NCI-H345 treated with DMSO at 0.1 percent for 48 hours (cell line): ENCODE results near the gene SPHKAP.
"Not testable (repeated sequence)": the region's sequence is repeated elsewhere in the genome, so short reads cannot be mapped to it uniquely, and the experiment has no call there.

Source experiments
- DNase-seq: peaks from one replicate; lab custom pipeline; 2025; ENCODE audit not compliant: unreplicated experiment; lab: John Stamatoyannopoulos, UW

Gene SPHKAP

GRCh38 chr2:228040995-228041394 lies 140.5 kb downstream of the SPHKAP start:
- no peak for DNase-seq

- DNase-seq = peak; percentile 8
Measured at GRCh38 chr2:228039752-228040534, 141.5 kb downstream of the SPHKAP start.

GRCh38 chr2:228038967-228039366 lies 142.5 kb downstream of the SPHKAP start:
- DNase-seq = no peak

- DNase-seq = no peak
Measured at GRCh38 chr2:228037915-228038314, 143.6 kb downstream of the SPHKAP start.

GRCh38 chr2:228023619-228024018 lies 157.9 kb downstream of the SPHKAP start:
- no peak for DNase-seq

- no peak for DNase-seq
Measured at GRCh38 chr2:228018311-228018710, 163.2 kb downstream of the SPHKAP start.

- DNase-seq = no peak
Measured at GRCh38 chr2:228017784-228018183, 163.7 kb downstream of the SPHKAP start.

- DNase-seq = no peak
Measured at GRCh38 chr2:228016402-228016801, 165.1 kb downstream of the SPHKAP start.

GRCh38 chr2:228015741-228016140 lies 165.7 kb downstream of the SPHKAP start:
- no peak for DNase-seq

- no peak for DNase-seq
Measured at GRCh38 chr2:227996366-227996765, 185.1 kb downstream of the SPHKAP start.

GRCh38 chr2:227990937-227991336 lies 190.6 kb downstream of the SPHKAP start:
- DNase-seq = no peak

GRCh38 chr2:227973241-227973640 lies 208.2 kb downstream of the SPHKAP start:
- DNase-seq = peak; percentile 37

GRCh38 chr2:227971619-227972230 lies 209.8 kb downstream of the SPHKAP start:
- peak; percentile 89 for DNase-seq

- DNase-seq = no peak
Measured at GRCh38 chr2:227960317-227960716, 221.2 kb downstream of the SPHKAP start.

- DNase-seq = no peak
Measured at GRCh38 chr2:227942965-227943364, 238.5 kb downstream of the SPHKAP start.

- DNase-seq = no peak
Measured at GRCh38 chr2:227942021-227942420, 239.5 kb downstream of the SPHKAP start.

GRCh38 chr2:227939271-227940027 lies 242.0 kb downstream of the SPHKAP start:
- DNase-seq = peak; percentile 70

- DNase-seq = not testable (repeated sequence)
Measured at GRCh38 chr2:227936249-227936648, 245.2 kb downstream of the SPHKAP start.

- no peak for DNase-seq
Measured at GRCh38 chr2:227933884-227934283, 247.6 kb downstream of the SPHKAP start.

GRCh38 chr2:227932403-227932802 lies 249.1 kb downstream of the SPHKAP start:
- DNase-seq = no peak

- no peak for DNase-seq
Measured at GRCh38 chr2:227932001-227932400, 249.5 kb downstream of the SPHKAP start.
